ENCODE measurements around the gene CD274.

CD274 gene

DNA sequence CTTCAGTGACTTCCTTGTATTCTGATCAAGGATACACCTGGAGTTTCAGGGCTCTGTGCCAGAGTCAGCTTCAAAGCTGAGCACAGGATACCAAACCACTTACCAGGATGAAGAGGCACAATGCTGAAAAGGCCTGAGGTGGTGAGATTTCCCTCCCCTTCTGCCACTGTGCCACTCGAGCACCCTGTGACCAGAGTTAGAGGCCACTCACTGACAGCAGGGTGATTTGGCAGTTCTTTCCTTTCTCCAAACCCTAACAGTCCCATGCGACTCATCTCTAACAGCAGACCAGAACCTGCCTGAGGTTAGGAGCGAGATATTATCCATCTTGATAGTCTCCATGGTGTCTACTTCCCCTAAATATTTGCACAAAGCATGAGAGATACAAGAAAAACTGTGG, 14.4 kb upstream of the CD274 start:
- peaks cover 0 to 14% (median 8%) of the 10 kb centered on the region in 4 donors for H3K4me1 ChIP-seq
- no peaks in the 10 kb centered on the region for H3K27me3 ChIP-seq
- peaks cover 0 to 21% (median 0%) of the 10 kb centered on the region in 3 donors for H3K36me3 ChIP-seq
- intact Hi-C loops (cut with DNase I; ENCODE audit: low total_unique reads), result loop anchor here (5.0 kb wide), 2 partner anchors 166 to 684 kb away; no protein-coding TSS in a partner anchor
- TF ChIP-seq, protein P1, sequence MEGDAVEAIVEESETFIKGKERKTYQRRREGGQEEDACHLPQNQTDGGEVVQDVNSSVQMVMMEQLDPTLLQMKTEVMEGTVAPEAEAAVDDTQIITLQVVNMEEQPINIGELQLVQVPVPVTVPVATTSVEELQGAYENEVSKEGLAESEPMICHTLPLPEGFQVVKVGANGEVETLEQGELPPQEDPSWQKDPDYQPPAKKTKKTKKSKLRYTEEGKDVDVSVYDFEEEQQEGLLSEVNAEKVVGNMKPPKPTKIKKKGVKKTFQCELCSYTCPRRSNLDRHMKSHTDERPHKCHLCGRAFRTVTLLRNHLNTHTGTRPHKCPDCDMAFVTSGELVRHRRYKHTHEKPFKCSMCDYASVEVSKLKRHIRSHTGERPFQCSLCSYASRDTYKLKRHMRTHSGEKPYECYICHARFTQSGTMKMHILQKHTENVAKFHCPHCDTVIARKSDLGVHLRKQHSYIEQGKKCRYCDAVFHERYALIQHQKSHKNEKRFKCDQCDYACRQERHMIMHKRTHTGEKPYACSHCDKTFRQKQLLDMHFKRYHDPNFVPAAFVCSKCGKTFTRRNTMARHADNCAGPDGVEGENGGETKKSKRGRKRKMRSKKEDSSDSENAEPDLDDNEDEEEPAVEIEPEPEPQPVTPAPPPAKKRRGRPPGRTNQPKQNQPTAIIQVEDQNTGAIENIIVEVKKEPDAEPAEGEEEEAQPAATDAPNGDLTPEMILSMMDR (IDR thresholded peaks at IDR 0.05), result no peak
- no peaks in the 10 kb centered on the region for H3K9me3 ChIP-seq
- no peak for DNase-seq
- no peak overlapping the region for H3K27ac ChIP-seq
- no peak overlapping the region for H3K4me3 ChIP-seq

DNA sequence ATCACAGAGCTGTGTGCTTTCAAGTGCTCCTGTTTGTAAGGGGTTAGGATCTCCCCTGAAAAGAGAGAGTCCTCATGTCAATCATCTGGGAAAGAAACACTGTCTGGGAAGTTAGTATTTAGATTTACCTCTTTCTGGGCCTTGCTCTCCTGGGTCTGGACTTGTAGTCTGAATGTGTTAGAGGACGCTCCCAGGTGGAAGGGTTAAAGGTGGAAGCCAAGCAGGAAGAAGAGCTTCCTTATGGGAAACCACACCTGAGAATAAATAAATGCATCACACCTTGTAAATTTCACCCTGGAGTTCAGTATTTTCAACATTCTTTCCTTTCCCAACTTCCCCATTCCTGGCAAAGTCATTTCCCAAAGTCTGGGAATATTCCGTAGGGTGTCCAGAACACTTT, 13.9 kb upstream of the CD274 start:
- Histone ChIP-seq H3K27me3 (no peaks in the 10 kb centered on the region), H3K4me3 (no peak overlapping the region), H3K4me1 (peaks cover 0 to 14% (median 8%) of the 10 kb centered on the region in 4 donors), H3K36me3 (peaks cover 0 to 21% (median 0%) of the 10 kb centered on the region in 3 donors), H3K9me3 (no peaks in the 10 kb centered on the region), H3K27ac (peak overlapping the region in 1 of 2 donors; percentile 88)
- intact Hi-C loops (cut with DNase I; ENCODE audit: low total_unique reads), result loop anchor here (5.0 kb wide), 2 partner anchors 166 to 684 kb away; no protein-coding TSS in a partner anchor
- no peak for DNase-seq
- TF ChIP-seq, protein P1 (IDR thresholded peaks at IDR 0.05), result no peak

DNA sequence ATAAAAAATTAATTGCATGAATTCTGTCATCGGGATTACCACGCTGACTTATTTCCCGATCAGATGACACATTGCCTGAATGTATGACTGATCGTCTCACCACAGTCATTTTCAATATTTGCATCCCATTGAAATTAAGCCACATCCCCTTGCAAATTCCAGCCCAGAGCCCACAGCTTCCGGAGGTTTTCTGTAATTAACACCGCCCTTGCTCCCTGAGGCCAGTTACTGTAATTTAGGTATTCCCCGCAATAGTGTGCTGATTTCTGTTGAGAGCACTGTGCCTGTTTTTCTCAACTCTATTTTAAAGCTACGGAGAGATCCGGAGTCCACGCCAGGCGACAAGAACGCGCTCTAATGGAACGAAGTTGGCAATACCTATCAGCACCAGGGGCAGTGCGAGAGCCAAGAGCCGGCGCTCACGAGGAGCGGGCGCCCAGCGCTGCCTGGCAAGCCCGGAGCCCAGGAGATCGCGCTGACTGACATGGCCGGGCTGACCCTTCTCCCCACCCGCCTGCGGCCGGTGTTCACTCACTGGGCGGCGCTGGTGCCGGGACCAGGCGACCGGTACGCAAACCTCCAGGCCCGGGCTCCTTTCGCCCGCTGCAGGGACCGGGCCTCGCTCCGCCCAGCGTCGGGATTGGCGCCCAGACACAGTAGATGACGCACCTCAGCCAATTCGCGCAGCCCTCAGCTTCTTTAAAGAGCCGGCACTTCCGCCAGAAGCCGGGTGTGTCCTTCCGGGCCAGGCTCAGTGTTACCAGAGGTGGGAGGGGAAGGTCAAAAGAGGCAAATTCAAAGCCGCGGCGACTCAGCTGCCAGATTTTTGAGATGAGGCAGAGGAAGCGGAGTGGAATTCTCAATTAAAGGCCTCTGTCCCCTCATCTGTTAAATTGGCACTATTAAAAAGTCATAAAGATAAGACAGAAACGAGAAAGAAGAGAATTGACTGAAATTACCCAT, 12.8 kb upstream of the CD274 start, which contains the start of gene PLGRKT:
TSS of gene PLGRKT (minus strand) at position 672 of the 963 bp plus-strand sequence. CDS start 5,948 bp downstream, outside the sequence.
- H3K27me3 ChIP-seq, result no peaks in the 10 kb centered on the region
- H3K27ac ChIP-seq, result peak within 1 kb of the TSS; percentile 77 to 88
- peak; percentile 97 for DNase-seq
- no peaks in the 10 kb centered on the region for H3K9me3 ChIP-seq
- H3K4me1 ChIP-seq, result peaks cover 0 to 14% (median 8%) of the 10 kb centered on the region in 4 donors
- H3K4me3 ChIP-seq, result peak within 1 kb of the TSS; percentile 57 to 60
- TF ChIP-seq, protein P1 (IDR thresholded peaks at IDR 0.05), result peak in 1 of 2 experiments; percentile 22
- intact Hi-C loops (cut with DNase I; ENCODE audit: low total_unique reads), result loop anchor here (5.0 kb wide), 2 partner anchors 165 to 685 kb away; no protein-coding TSS in a partner anchor
- peaks cover 0 to 15% (median 0%) of the 10 kb centered on the region in 3 donors for H3K36me3 ChIP-seq

DNA sequence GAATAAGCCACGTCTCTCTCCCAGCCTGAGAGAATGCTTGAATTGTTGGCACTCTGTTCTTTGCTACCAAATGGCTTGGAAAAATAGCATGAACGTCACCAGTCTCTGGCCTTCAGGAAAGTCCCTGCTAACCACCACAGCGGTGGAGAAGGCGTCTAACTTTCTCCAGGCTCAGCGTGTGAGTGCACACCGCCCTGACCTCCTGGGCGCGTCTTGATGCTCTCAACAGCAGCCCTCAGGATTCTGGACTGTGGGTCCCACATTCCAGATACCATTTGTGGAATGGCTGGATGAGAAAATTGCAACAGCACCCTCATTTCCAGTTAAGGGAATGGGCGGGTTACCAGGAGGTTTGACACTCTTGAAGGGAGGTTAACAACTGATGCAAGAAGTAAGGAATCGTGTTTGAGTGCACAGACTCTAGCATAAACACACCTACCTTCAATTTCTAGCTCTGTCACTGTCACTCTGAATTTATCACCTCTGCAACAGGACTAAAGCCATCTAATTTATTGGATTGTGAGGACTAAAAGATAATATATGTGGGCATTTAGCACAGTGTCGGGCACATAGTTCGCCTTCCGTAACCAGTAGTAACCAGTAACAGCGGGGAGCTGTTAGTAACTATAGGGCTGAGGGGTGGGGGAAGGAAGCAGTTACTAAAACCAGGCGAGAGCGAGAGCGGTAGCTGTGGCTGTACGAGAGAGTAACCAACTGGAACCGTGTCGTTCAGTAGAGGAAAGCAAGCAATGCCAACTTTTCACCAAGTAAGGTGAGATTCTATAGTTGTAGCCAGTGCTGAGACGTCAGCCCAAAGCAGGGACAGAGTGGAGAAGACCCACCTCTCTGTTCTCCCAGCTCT, 11.8 kb upstream of the CD274 start:
- intact Hi-C loops (cut with DNase I; ENCODE audit: low total_unique reads), result loop anchor here (5.0 kb wide), 2 partner anchors 164 to 686 kb away; no protein-coding TSS in a partner anchor
- Histone ChIP-seq H3K4me1 (peaks cover 0 to 14% (median 8%) of the 10 kb centered on the region in 4 donors), H3K4me3 (peak overlapping the region; percentile 57 to 60), H3K9me3 (no peaks in the 10 kb centered on the region), H3K27ac (peak overlapping the region; percentile 77 to 88), H3K36me3 (peaks cover 0 to 6% (median 0%) of the 10 kb centered on the region in 3 donors), H3K27me3 (no peaks in the 10 kb centered on the region)
- TF ChIP-seq, protein P1 (IDR thresholded peaks at IDR 0.05), result no peak
- no peak for DNase-seq

- no peak overlapping the region for H3K27ac ChIP-seq
- H3K4me3 ChIP-seq, result no peak overlapping the region
- H3K9me3 ChIP-seq, result no peaks in the 10 kb centered on the region
- intact Hi-C loops (cut with DNase I; ENCODE audit: low total_unique reads), result loop anchor here (10.0 kb wide), 1 partner anchor 776 kb away; the partner anchor contains the start of genes PLPP6 and SPATA6L
- no peaks in the 10 kb centered on the region for H3K27me3 ChIP-seq
- H3K36me3 ChIP-seq, result no peaks in the 10 kb centered on the region
- peaks cover 0 to 14% (median 8%) of the 10 kb centered on the region in 4 donors for H3K4me1 ChIP-seq
- DNase-seq, result no peak
- TF ChIP-seq, protein P1 (IDR thresholded peaks at IDR 0.05), result no peak
Observed at GRCh38 chr9:5440426-5440825, 9.9 kb upstream of the CD274 start.
